Colonic mucosa (tissue), 4 donors: ENCODE data around the gene SETBP1. TPM values are rescaled to one million over a fixed set of nuclear protein-coding genes. Genes with fewer than 3 reads are reported as not detected.

ENCODE experiments used
- DNase-seq: peaks from one replicate; pipeline ENCODE4 v3.0.0-alpha.2; 2020
- H3K27ac ChIP-seq: fragments of 200-600 bp; one replicate; pipeline ENCODE4 v1.8.0; 2021
- H3K27me3 ChIP-seq: fragments of 200-600 bp; one replicate; pipeline ENCODE4 v1.8.0; 2021
- H3K36me3 ChIP-seq: fragments of 200-600 bp; one replicate; pipeline ENCODE4 v1.8.0; 2021
- H3K4me1 ChIP-seq: fragments of 200-600 bp; one replicate; pipeline ENCODE4 v1.8.0; 2021; ENCODE audit warnings: mild to moderate bottlenecking
- H3K4me3 ChIP-seq: fragments of 200-600 bp; one replicate; pipeline ENCODE4 v1.8.0; 2021
- H3K9ac ChIP-seq, 2 donors: one replicate each; pipeline ENCODE4 v1.7.0; 2013; ENCODE audit warnings: control low read depth in 2 of 2, low read depth in 2 of 2, low read length in 2 of 2
- H3K9me3 ChIP-seq: fragments of 200-600 bp; one replicate; pipeline ENCODE4 v1.8.0; 2021
- CTCF ChIP-seq: fragments of 200-600 bp; IDR thresholded peaks from one replicate; pipeline ENCODE4 v1.8.0; 2022; ENCODE audit warnings: antibody characterized with exemption, mild to moderate bottlenecking
- intact Hi-C: fragments of 100-400 bp; cut with DNase I; formaldehyde crosslinking; loops from one replicate; pipeline ENCODE4 v1.14.1; 2022
- total RNA-seq, 2 donors: library from RNA; stranded (reverse); fragmentation: NEBNext Ultra II Directional in 1 of 2; extraction: Animal tissue kit (Norgen Biotek cat#: 25700) in 1 of 2; gene quantifications; one replicate each; pipeline ENCODE4 v1.2.1, GENCODE V29; 2021
- donor health status: healthy.
- donor health status: DM: no; HTN: no; CAD: no.
- donor health status: DM: no; HTN: no; CAD: no.

SETBP1 gene
- total RNA-seq, 2 donors from 2014 or later: 9.6 to 11.8 TPM

- intact Hi-C loops: no loop called here
- no peak overlapping the region for H3K27ac ChIP-seq
- TF ChIP-seq CTCF: no peak
- no peak overlapping the region for H3K4me3 ChIP-seq
- DNase-seq: no peak
- H3K9ac ChIP-seq: no peak overlapping the region
- peaks cover 9% of the 10 kb centered on the region for H3K4me1 ChIP-seq
- no peaks in the 10 kb centered on the region for H3K9me3 ChIP-seq
- no peaks in the 10 kb centered on the region for H3K36me3 ChIP-seq
- no peaks in the 10 kb centered on the region for H3K27me3 ChIP-seq
Measured at GRCh38 chr18:44731530-44732237, 51.0 kb downstream of the SETBP1 start.

DNA sequence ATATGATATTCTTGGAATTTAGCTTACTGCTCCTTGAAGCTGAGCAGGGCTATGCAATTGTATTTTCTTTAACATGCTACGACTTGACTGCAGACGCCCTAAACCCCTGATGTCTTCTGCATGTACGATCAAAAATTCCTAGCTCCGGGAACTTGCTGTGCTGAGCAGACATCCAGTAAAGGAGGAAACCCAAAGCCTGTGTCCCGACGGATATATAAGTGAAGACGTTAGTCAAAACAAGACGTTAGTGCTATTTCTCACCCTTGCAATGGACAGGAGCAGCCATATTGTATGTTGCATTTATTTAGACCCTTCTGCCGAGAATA is 51.5 kb downstream of the SETBP1 start:
- Histone ChIP-seq H3K4me1 (peaks cover 9% of the 10 kb centered on the region), H3K4me3 (no peak overlapping the region), H3K36me3 (no peaks in the 10 kb centered on the region), H3K27me3 (no peaks in the 10 kb centered on the region), H3K27ac (no peak overlapping the region), H3K9me3 (no peaks in the 10 kb centered on the region), H3K9ac (no peak overlapping the region)
- DNase-seq: no peak
- TF ChIP-seq CTCF: no peak
- intact Hi-C loops: no loop called here

- DNase-seq: no peak
- no peak overlapping the region for H3K27ac ChIP-seq
- no peaks in the 10 kb centered on the region for H3K27me3 ChIP-seq
- H3K4me3 ChIP-seq: no peak overlapping the region
- H3K9ac ChIP-seq: no peak overlapping the region
- H3K9me3 ChIP-seq: no peaks in the 10 kb centered on the region
- intact Hi-C loops: no loop called here
- no peak for TF ChIP-seq CTCF
- no peaks in the 10 kb centered on the region for H3K36me3 ChIP-seq
- H3K4me1 ChIP-seq: peaks cover 9% of the 10 kb centered on the region
Measured at GRCh38 chr18:44732599-44732998, 51.9 kb downstream of the SETBP1 start.

- no peak for TF ChIP-seq CTCF
- Histone ChIP-seq H3K4me1 (peaks cover 9% of the 10 kb centered on the region), H3K36me3 (no peaks in the 10 kb centered on the region), H3K27me3 (no peaks in the 10 kb centered on the region), H3K9me3 (no peaks in the 10 kb centered on the region), H3K9ac (no peak overlapping the region), H3K4me3 (no peak overlapping the region), H3K27ac (no peak overlapping the region)
- DNase-seq: no peak
- intact Hi-C loops: no loop called here
Measured at GRCh38 chr18:44733069-44733753, 52.5 kb downstream of the SETBP1 start.

DNA sequence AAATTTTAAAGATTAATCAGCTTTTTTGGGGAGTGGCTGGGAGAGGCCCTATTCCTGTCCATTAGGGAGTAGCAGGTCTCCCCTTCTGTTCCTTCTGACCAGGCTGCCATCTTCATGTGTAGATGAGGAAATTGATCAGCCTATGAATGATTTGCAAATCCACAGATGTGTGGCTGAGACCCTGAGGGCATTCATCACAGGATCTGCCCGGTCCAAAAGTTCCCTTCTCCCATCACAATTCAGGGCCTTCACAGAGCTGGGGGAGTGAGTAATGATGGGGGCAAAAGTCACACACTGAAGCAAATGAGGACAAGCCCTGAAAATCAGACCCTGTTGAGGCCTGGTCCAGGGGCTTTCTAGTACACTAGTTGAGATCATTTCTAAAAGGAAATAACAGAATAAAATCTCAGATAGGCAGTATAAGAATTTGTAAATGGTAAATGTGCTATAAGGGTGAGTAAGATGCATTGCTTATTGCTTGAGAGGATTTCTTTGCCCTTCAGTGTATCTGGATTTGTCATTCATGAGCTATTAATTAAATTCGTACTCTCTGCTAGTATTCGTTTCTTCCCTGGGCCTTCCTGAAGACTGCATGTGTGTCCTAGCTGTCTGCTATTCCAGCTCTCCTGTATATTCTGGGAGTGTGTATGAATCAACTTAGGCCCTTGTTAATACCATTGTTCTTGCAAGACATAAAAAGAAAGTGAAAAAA is 53.2 kb downstream of the SETBP1 start:
- intact Hi-C loops: no loop called here
- no peak for TF ChIP-seq CTCF
- no peak overlapping the region for H3K4me3 ChIP-seq
- DNase-seq: no peak
- no peaks in the 10 kb centered on the region for H3K9me3 ChIP-seq
- peaks cover 9% of the 10 kb centered on the region for H3K4me1 ChIP-seq
- H3K27me3 ChIP-seq: no peaks in the 10 kb centered on the region
- no peak overlapping the region for H3K27ac ChIP-seq
- no peaks in the 10 kb centered on the region for H3K36me3 ChIP-seq
- H3K9ac ChIP-seq: no peak overlapping the region
